Pancreas (tissue), 10 donors: ENCODE data around the gene SPAM1. TPM values are rescaled to one million over a fixed set of nuclear protein-coding genes. Genes with fewer than 3 reads are reported as not detected.

Experiments
- ATAC-seq, 4 donors: fragments of 200-7000 bp; cut with Tn5 transposase; one replicate each; pipeline versions ENCODE4 v1.8.0 to v1.9.1; 2020; ENCODE audit warnings: mild to moderate bottlenecking in 4 of 4, moderate library complexity in 4 of 4
- DNase-seq, 6 donors: peaks; one replicate each; pipeline ENCODE4 v3.0.0-alpha.2; 2020
- FAIRE-seq: peaks from 2 replicates; lab custom pipeline; 2012; peaks lifted over from hg19 to GRCh38; lab: Jason Lieb, UNC
- H3K27ac ChIP-seq, 4 donors: fragments of 200-600 bp; sonication (generic); 1 replicate in 3 of 4; 2 replicates in 1 of 4; pipeline versions ENCODE4 v1.5.0 to v1.8.0; 2020
- H3K27me3 ChIP-seq, 4 donors: fragments of 200-600 bp; one replicate each; pipeline ENCODE4 v1.8.0; 2021
- H3K36me3 ChIP-seq, 3 donors: fragments of 200-600 bp; sonication (generic) in 1 of 3; one replicate each; pipeline versions ENCODE4 v1.5.0 to v1.8.0; 2020 to 2021
- H3K4me1 ChIP-seq, 3 donors: fragments of 200-600 bp; one replicate each; pipeline ENCODE4 v1.8.0; 2021
- H3K4me3 ChIP-seq, 4 donors: fragments of 200-600 bp; sonication (generic) in 2 of 4; one replicate each; pipeline versions ENCODE4 v1.5.0 to v1.8.0; 2020 to 2021
- H3K9me3 ChIP-seq, 4 donors: fragments of 200-600 bp; one replicate each; pipeline ENCODE4 v1.8.0; 2021
- WGBS, 2 donors: extraction: QIAGEN DNeasy Blood & Tissue Kit; methylation state at CpG; one replicate each; pipeline ENCODE4 v1.1.7; 2013; 5-methylcytosine and 5-hydroxymethylcytosine counted together
- intact Hi-C, 3 donors: fragments of 100-400 bp; cut with DNase I; formaldehyde crosslinking; loops; one replicate each; pipeline versions ENCODE4 v1.11.1 to v1.14.2; 2022
- polyA plus RNA-seq, 2 donors: library from polyadenylated mRNA; stranded (reverse); fragments of 200-250 nt; gene quantifications; one replicate each; pipeline ENCODE4 v1.2.3, GENCODE V29; 2013
- total RNA-seq, 6 donors: library from RNA; stranded (reverse); fragmentation: NEBNext Ultra II Directional in 4 of 6; extraction: Animal tissue kit (Norgen Biotek cat#: 25700) in 4 of 6; gene quantifications; one replicate each; pipeline versions ENCODE4 v1.2.1 to v1.2.4, GENCODE V29; 2021 to 2023
- TF ChIP-seq, protein P1 (sequence below), 4 donors: fragments of 200-600 bp; sonication (generic) in 3 of 4; IDR thresholded peaks; one replicate each; pipeline versions ENCODE4 v1.5.0 to v1.8.0; 2021; ENCODE audit warnings: antibody characterized with exemption in 4 of 4
- donor health status: healthy with polysubstance abuse.
- donor health status: DM: no; HTN: no; CAD: no; lungs with moderate emphysema.
- donor health status: DM: no; HTN: no; CAD: no.
- donor health status: control.
- donor health status: control.
- donor health status: Bipolar disorder and iron deficiency.
- donor health status: DM: yes; HTN: yes; CAD: no.
- donor health status: DM: no; HTN: no; CAD: no.
- donor health status: DM: no; HTN: no; CAD: no.
- donor health status: DM: yes; HTN: yes; CAD: no.

SPAM1 gene
- total and polyA plus RNA-seq, 8 donors: 0.12 TPM; not detected in 7

DNA sequence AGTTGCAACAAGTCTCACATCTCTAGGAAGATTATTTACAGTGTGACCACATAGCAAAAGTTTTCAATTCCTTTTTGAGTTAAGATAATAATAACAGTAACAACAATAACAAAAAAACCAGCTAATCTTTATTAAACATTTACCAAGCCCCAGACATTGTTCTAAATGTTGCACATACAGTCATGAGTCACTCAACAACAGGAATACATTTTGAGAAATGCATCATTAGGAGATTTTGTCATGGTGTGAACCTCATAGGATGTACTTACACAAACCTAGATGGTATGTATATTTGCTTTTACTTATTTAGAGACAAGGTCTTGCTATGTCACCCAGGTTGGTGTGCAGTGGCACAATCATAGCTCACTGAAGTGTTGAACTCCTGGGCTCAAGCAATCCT lies 52.0 kb downstream of the SPAM1 start:
- Histone ChIP-seq H3K9me3 (no peaks in the 10 kb centered on the region), H3K4me3 (no peak overlapping the region), H3K4me1 (no peaks in the 10 kb centered on the region), H3K36me3 (no peaks in the 10 kb centered on the region), H3K27ac (no peak overlapping the region), H3K27me3 (no peaks in the 10 kb centered on the region)
- intact Hi-C loops: no loop called here
- DNase-seq (no peak), ATAC-seq (no peak), FAIRE-seq (no peak)
- TF ChIP-seq, protein P1, sequence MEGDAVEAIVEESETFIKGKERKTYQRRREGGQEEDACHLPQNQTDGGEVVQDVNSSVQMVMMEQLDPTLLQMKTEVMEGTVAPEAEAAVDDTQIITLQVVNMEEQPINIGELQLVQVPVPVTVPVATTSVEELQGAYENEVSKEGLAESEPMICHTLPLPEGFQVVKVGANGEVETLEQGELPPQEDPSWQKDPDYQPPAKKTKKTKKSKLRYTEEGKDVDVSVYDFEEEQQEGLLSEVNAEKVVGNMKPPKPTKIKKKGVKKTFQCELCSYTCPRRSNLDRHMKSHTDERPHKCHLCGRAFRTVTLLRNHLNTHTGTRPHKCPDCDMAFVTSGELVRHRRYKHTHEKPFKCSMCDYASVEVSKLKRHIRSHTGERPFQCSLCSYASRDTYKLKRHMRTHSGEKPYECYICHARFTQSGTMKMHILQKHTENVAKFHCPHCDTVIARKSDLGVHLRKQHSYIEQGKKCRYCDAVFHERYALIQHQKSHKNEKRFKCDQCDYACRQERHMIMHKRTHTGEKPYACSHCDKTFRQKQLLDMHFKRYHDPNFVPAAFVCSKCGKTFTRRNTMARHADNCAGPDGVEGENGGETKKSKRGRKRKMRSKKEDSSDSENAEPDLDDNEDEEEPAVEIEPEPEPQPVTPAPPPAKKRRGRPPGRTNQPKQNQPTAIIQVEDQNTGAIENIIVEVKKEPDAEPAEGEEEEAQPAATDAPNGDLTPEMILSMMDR (IDR thresholded peaks at IDR 0.05): no peak

DNA sequence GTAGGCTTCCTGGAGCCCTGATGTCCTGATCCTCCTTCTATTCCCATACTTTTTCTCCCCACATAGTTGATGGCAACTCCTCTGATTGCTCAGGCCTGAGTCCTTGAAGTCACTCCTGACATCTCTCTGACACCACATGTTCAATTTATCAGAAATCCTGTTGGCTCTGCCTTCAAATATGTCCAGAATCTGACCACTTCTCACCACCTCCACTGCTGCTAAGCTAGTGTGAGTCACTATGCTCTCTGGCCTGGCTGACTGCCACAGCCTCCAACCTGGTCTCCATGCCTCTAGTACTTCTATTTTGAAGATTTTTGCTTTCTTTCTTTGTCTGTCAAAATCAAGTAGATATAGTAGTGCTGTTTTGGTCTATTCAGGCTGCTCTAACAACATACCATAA lies 54.8 kb downstream of the SPAM1 start:
- no peak for FAIRE-seq
- TF ChIP-seq, protein P1 (IDR thresholded peaks at IDR 0.05): no peak
- Histone ChIP-seq H3K27me3 (no peaks in the 10 kb centered on the region), H3K36me3 (no peaks in the 10 kb centered on the region), H3K9me3 (no peaks in the 10 kb centered on the region), H3K27ac (no peak overlapping the region), H3K4me3 (no peak overlapping the region), H3K4me1 (no peaks in the 10 kb centered on the region)
- ATAC-seq: no peak
- no peak for DNase-seq
- intact Hi-C loops: no loop called here

DNA sequence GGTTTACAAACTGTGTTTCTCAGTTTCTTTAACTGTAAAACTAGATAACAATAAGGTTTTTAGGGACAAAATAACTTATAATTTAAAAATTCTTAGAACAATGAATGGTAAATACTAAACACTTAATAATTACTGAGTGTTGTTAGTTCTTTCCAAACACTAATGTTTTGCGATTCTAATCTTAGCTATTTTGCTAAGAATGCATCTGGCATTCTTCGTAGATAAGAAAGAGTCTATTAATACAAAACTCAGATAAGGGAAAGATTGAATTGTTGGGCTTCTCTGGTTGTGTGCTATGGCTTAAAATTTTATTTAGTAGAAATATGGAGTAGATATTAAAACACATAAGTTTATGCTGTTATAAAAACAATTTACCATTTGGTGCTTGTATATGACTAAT lies 62.4 kb downstream of the SPAM1 start:
- H3K27me3 ChIP-seq: no peaks in the 10 kb centered on the region
- DNase-seq (no peak), FAIRE-seq (no peak), ATAC-seq (no peak)
- H3K4me3 ChIP-seq: no peak overlapping the region
- TF ChIP-seq, protein P1 (IDR thresholded peaks at IDR 0.05): no peak
- H3K36me3 ChIP-seq: no peaks in the 10 kb centered on the region
- no peak overlapping the region for H3K27ac ChIP-seq
- intact Hi-C loops: no loop called here
- no peaks in the 10 kb centered on the region for H3K9me3 ChIP-seq
- 9 to 16% methylated on average over 2 of the region's 2 CpGs for WGBS, 2 donors
- H3K4me1 ChIP-seq: no peaks in the 10 kb centered on the region

DNA sequence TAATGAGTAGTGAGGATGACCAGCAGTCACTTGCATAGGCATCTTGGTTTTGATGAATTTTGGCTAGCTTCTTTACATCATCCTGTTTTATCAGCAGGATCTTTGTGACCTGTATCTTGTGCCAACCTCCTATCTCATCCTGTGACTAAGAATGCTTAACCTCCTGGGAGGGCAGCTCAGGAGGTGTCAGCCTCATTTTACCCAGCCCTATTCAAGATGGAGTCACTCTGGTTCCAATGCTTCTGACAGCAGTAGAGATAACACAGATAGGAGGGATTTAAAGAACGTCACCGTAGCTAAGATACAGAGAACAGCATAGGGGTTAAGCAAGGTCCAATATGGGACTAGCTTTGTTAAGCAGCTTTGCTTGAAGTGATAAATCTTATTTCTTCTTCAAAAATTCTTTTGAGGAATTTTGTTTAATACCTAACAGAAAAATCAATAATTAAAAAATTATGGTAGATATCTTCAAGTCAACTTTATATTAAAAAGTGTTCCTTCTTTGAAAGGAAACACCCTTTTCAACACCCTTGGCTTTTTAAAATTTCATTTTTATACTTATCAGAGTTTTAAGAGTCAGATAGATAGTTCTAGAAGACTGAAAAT lies 68.0 kb downstream of the SPAM1 start:
- H3K36me3 ChIP-seq: no peaks in the 10 kb centered on the region
- no peaks in the 10 kb centered on the region for H3K27me3 ChIP-seq
- DNase-seq (no peak), ATAC-seq (no peak), FAIRE-seq (no peak)
- TF ChIP-seq, protein P1 (IDR thresholded peaks at IDR 0.05): no peak
- H3K27ac ChIP-seq: no peak overlapping the region
- WGBS, 2 donors: 53 to 58% methylated on average over 2 of the region's 2 CpGs
- H3K4me3 ChIP-seq: no peak overlapping the region
- no peaks in the 10 kb centered on the region for H3K4me1 ChIP-seq
- no peaks in the 10 kb centered on the region for H3K9me3 ChIP-seq
- intact Hi-C loops: no loop called here

DNA sequence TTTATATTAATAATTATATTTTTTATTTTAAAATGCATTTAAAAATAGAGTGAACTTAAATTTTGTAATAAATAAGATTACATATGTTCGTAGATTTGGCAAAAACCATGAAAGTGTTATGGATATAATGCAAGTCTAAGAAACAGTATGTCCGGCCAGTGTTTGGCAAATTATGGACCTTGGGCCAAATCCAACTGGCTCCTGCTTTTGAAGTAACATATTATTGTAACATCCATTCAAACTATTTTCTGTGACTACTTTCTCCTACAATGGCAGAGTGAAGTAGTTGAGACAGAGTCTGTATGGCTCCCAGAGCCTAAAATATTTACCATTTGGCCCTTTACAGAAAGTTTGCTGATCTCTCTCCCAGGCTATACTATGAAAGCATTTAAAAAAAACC lies 69.0 kb downstream of the SPAM1 start:
- no peaks in the 10 kb centered on the region for H3K36me3 ChIP-seq
- no peaks in the 10 kb centered on the region for H3K27me3 ChIP-seq
- no peak overlapping the region for H3K4me3 ChIP-seq
- no peak for ATAC-seq
- 73 to 82% methylated on average over 2 of the region's 2 CpGs for WGBS, 2 donors
- no peaks in the 10 kb centered on the region for H3K9me3 ChIP-seq
- no peak for FAIRE-seq
- TF ChIP-seq, protein P1 (IDR thresholded peaks at IDR 0.05): no peak
- intact Hi-C loops: no loop called here
- no peak for DNase-seq
- H3K4me1 ChIP-seq: no peaks in the 10 kb centered on the region
- H3K27ac ChIP-seq: no peak overlapping the region
